Cortex of kidney (tissue), 1 donor: ENCODE results near the gene TEX13D.

Experiments used
- DNase-seq: peaks from one replicate; lab custom pipeline; 2025; lab: John Stamatoyannopoulos, UW

The TEX13D gene

DNA sequence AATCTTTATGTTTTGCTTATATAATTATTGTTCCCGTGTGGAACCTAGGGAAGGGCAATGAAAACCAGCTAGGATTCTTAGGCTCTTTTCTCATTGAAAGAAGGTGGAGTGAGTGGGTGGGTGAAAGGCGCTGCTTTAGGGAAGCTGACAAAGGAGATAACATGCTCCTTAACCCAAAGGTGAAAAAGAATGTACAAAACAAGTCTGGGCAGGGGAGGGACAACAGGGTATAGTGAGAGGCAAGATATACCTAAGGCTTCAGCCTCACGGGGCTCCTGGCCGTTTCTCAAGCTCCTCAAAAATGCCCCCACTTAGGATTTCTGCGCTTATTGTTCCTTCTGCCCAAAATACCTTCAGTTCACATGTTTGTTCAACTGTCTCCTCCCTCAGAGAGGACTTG lies 15.7 kb downstream of the TEX13D start:
- DNase-seq: no peak

DNA sequence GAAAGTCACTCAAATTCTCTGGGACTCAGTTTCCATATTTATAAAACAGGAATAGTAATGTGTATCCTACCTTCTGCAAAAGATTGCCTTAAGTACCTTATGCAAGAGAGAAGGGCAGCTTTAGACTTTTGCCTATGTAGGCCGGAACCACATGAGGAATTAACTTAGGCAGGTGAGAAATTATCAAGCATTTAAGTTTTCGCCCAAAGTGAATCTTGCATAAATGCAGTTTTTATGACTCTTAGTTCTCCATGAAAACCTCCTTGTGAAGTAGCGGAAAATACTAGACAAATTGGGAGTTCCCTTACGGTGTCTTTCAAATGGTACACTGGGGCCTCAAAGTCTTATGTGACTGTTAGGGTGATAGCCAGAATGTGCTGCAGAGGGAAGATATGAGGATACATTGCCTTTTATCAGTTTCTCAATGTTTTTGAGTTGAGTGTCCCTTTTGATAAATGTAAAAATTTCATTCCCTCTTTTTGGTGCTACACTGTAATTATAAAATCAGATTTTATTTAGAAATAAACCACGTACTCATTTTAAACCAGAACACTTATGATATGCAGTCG lies 16.5 kb downstream of the TEX13D start:
- no peak for DNase-seq

DNA sequence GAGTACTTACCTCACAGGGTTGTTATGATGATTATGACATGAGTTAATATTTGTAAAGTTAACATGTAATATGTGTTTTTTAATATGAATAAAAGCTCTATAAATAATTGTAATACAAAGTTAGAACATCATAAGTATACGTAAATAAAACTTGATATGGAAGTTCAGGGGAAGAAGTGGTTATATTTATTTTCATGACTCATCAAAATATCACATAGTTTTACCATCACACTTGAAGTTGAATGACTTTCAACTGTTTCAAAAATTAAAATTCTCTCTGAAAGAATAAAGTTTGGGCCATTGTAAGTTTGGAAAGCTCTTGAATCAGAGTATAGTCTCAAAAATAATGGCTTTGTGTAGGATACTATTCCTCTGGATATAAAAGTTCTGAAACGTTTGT lies 22.2 kb downstream of the TEX13D start:
- DNase-seq: no peak

DNA sequence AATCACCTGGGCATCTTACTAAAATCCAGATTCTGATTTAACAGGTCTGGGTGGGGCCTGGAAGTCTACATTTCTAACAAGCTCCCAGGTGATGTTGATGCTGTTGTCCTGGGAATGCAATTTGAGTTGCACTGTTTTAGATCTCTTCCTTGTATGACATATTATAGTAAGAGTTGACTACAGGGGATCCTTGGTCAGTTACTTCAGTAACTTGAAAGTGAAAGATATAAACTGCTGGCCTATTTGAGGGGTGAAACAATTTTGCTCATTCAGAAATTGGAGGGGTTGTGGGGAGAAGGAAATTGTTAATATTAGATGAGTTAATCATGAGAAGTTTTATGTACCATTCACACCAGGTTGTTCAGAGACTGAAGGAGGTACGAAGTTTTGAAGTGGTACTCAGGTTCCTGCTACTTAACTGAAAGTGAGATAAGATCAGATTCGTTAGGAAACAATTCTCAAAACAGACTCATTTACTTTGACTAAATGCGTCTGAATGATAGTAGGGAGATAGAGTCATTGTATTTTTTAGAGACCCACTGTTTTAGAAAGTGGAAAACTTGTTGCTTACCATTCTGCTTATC lies 26.4 kb downstream of the TEX13D start:
- no peak for DNase-seq

DNA sequence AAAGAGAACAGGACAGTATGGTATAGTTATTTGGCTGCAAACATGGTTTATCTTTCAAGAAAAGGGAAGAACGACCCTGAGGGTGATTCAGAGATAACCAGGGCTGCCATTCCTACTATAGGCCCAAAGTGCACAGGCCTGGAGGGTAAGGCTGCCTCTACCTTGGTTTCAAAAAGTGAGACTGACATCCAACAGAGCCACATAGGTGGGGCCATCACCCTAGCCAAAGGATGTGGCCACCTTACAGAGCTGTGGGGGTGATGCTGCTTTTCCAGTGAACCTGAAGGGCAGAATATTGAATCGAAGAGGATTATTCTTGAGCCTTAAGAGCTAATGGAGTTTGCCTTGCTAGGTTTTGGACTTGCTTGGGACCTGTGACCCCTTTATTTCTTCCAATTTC lies 29.6 kb downstream of the TEX13D start:
- DNase-seq: no peak

DNA sequence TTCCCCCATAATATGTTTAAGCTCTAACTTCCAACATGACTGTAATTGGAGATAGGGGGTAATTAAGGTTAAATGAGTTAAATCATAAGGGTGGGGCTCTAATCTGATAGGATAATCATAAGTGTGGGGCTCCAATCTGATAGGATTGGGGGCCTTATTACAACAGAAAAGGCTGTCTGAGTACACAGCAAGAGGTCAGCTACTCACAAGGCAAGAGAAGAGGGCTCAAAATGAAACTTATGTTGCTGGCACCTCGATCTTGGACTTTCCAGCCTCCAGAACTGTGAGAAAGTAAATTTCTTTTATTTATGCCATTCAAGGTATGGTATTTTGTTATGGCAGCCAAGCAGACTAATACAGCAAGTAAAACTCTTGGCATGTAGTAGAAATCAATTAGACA lies 30.3 kb downstream of the TEX13D start:
- DNase-seq: no peak

DNA sequence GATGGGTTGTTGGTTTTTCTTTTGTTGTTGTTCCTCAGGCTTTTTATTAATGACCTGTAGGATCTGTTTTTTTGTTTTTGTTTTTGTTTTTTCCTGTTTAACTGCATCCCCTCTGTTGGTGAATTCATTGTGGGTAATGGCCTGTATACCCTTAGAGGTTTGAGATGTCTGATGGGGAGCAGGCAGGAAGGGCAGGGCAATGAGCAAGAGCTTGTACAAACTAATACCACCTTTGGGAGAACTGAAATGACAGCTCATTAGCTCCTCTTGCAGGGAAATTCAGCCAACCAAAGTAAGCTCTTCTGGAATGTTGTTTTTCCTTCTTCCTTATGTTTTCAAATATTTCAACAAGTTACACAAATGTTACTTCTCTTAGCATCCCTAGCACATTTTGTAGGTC lies 37.3 kb downstream of the TEX13D start:
- DNase-seq: no peak

DNA sequence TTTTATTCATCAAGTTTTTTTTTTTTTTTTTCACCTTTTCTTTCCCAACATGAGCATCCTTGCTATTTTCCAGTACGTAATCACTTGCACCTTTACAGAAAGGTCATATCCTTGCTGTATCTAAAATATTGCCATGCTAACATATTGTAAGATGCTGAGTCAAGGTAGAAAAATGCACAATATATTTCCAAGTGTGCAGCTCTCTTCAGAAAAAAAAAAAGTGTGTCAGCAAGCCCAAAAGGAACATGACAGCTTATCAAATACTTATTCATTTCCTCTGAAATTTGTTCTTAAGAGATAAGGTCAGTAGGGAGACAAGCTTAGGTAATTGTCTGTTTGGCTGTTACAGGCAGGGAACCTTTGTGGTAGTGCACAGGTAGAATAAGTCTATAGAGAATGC lies 40.9 kb downstream of the TEX13D start:
- no peak for DNase-seq

DNA sequence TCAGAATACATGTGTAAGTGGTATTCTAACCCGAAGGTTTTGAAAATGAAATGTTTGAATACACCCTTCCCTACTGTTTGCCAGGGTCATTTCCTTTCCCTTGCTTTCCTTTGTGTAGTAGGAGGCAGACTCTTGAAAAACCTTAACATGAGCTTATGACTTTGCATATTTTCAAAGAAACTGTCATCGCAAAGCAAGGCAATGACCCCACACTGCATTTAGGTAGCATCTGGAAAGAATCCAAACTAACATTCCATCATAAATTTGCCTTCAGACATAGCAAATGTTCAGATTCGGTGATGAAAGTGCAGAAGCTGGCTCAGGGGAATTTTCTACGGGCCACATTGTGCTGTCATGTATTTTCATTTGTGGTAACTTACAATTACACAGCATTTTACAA lies 46.2 kb downstream of the TEX13D start:
- DNase-seq: no peak

DNA sequence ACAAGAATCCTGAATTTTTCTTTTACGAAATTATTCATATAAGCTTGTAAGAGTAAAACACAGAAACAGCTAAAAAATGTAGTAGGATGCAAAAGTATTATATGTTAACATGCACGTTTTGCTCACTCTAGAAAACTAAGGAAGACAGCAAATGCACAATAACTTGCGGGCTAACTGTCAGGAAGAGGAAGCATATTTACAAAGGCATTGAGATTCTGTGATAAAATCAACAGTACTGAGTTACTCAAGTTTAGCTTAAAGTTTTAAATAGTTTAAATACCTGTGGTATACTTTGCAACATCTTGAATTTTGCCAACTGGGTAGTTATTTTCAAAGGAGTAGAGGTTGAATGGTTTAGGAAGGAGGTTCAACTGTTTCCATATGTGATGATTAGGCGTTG lies 50.9 kb downstream of the TEX13D start:
- no peak for DNase-seq

DNA sequence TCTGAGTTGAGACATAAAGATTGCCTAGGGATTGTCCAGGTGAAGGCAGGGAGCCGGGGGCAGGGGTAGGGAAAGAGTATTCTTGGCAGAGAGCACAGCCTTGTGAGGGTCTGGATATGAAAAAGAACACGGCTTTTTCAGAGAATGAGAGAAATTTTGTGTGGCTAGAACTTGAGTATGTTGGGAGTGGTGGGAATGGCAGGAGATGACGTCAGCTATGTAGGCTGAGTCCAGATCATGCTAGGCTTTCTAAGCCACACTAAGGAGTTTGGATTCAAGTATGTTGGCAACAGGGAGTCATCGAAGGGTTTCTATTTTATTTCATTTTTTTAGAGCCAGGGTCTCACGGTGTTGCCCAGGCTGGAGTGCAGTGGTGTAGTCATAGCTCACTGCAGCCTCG lies 53.9 kb downstream of the TEX13D start:
- DNase-seq: no peak
